ENCODE results near the gene DNAJB14.

DNAJB14 gene

GRCh38 chr4:99861120-99861905 lies 85.1 kb downstream of the DNAJB14 start:
- DNase-seq, result no peak

GRCh38 chr4:99860521-99860920 lies 85.9 kb downstream of the DNAJB14 start:
- DNase-seq, result no peak

GRCh38 chr4:99859618-99860017 lies 86.8 kb downstream of the DNAJB14 start:
- no peak for DNase-seq

- no peak for DNase-seq
Measured at GRCh38 chr4:99857307-99857706, 89.1 kb downstream of the DNAJB14 start.

GRCh38 chr4:99856166-99856565 lies 90.3 kb downstream of the DNAJB14 start:
- DNase-seq, result no peak

- no peak for DNase-seq
Measured at GRCh38 chr4:99855678-99856077, 90.7 kb downstream of the DNAJB14 start.

- DNase-seq, result no peak
Measured at GRCh38 chr4:99853999-99854398, 92.4 kb downstream of the DNAJB14 start.

GRCh38 chr4:99853190-99853589 lies 93.2 kb downstream of the DNAJB14 start:
- no peak for DNase-seq

GRCh38 chr4:99852199-99852749 lies 94.1 kb downstream of the DNAJB14 start:
- DNase-seq, result no peak

- no peak for DNase-seq
Measured at GRCh38 chr4:99848591-99849001, 97.8 kb downstream of the DNAJB14 start.

GRCh38 chr4:99847362-99847976 lies 98.9 kb downstream of the DNAJB14 start:
- no peak for DNase-seq

GRCh38 chr4:99846891-99847290 lies 99.5 kb downstream of the DNAJB14 start:
- no peak for DNase-seq
